Measurements from ENCODE around the gene COX7B.
"Not testable (repeated sequence)": the region's sequence is repeated elsewhere in the genome, so short reads cannot be mapped to it uniquely, and the experiment has no call there.

The COX7B gene

GRCh38 chrX:77899081-77899828 is at the start of gene COX7B:
TSS of gene COX7B (plus strand) at chrX:77899468. CDS start at chrX:77899554, 86 bp downstream.
- DNase-seq: peak; percentile 95

- no peak for DNase-seq
Measured at GRCh38 chrX:77875372-77875771, 23.9 kb upstream of the COX7B start.

GRCh38 chrX:77881418-77881817 is 17.9 kb upstream of the COX7B start:
- not testable (repeated sequence) for DNase-seq

- no peak for DNase-seq
Measured at GRCh38 chrX:77892887-77893286, 6.4 kb upstream of the COX7B start.

GRCh38 chrX:77893713-77894112 is 5.6 kb upstream of the COX7B start:
- no peak for DNase-seq

GRCh38 chrX:77894921-77895886 is 4.1 kb upstream of the COX7B start, which contains the start of gene MAGT1:
TSS of gene MAGT1 (minus strand) at chrX:77895435. CDS start at chrX:77895410, 25 bp downstream.
- peak; percentile 96 for DNase-seq

GRCh38 chrX:77900688-77901087 is 1.4 kb downstream of the COX7B start:
- DNase-seq: no peak

GRCh38 chrX:77901506-77901905 is 2.2 kb downstream of the COX7B start:
- DNase-seq: no peak

GRCh38 chrX:77910108-77910840 is 11.0 kb downstream of the COX7B start, which contains the start of gene ATP7A:
TSS of gene ATP7A (plus strand) at chrX:77910693. CDS start at chrX:77971642, 60,949 bp downstream.
- DNase-seq: peak; percentile 95

GRCh38 chrX:77917294-77917933 is 18.1 kb downstream of the COX7B start:
- no peak for DNase-seq

GRCh38 chrX:77918568-77918967 is 19.3 kb downstream of the COX7B start:
- DNase-seq: no peak

GRCh38 chrX:77919370-77919769 is 20.1 kb downstream of the COX7B start:
- DNase-seq: not testable (repeated sequence)

- no peak for DNase-seq
Measured at GRCh38 chrX:77922787-77923186, 23.5 kb downstream of the COX7B start.

- no peak for DNase-seq
Measured at GRCh38 chrX:77924320-77924859, 25.1 kb downstream of the COX7B start.

- no peak for DNase-seq
Measured at GRCh38 chrX:77925764-77926163, 26.5 kb downstream of the COX7B start.

GRCh38 chrX:77930581-77930980 is 31.3 kb downstream of the COX7B start:
- no peak for DNase-seq

- DNase-seq: no peak
Measured at GRCh38 chrX:77935886-77936285, 36.6 kb downstream of the COX7B start.

- no peak for DNase-seq
Measured at GRCh38 chrX:77936299-77936698, 37.0 kb downstream of the COX7B start.

- DNase-seq: no peak
Measured at GRCh38 chrX:77937291-77937690, 38.0 kb downstream of the COX7B start.

- DNase-seq: no peak
Measured at GRCh38 chrX:77938083-77938680, 38.9 kb downstream of the COX7B start.

GRCh38 chrX:77945031-77945430 is 45.8 kb downstream of the COX7B start:
- DNase-seq: not testable (repeated sequence)
